Activated T-helper 2 cell treated with anti-CD3 and anti-CD28 coated beads, Interferon-gamma antibody, Interleukin-2, Interleukin-4, amounts not matched to agents 10 μg/mL and 5 μg/mL and 100 μg/mL, durations not matched to agents 14 hours and 24 hours and 36 hours (primary cell): ENCODE results near the gene PLD2. TPM values are rescaled to one million over a fixed set of nuclear protein-coding genes. Genes with fewer than 3 reads are reported as not detected.

Experiments used
- DNase-seq: peaks from one replicate; pipeline ENCODE4 v3.0.0; 2021; ENCODE audit warnings: low spot score
- H3K27ac Mint-ChIP-seq: one replicate; pipeline ENCODE4 v1.8.0; 2021; ENCODE audit warnings: mixed read lengths
- H3K27me3 Mint-ChIP-seq: one replicate; pipeline ENCODE4 v1.8.0; 2021; ENCODE audit warnings: low read depth, mixed read lengths
- H3K36me3 Mint-ChIP-seq: one replicate; pipeline ENCODE4 v1.8.0; 2021; ENCODE audit warnings: low read depth, mixed read lengths
- H3K4me1 Mint-ChIP-seq: one replicate; pipeline ENCODE4 v1.8.0; 2021; ENCODE audit warnings: low read depth, mixed read lengths
- H3K4me3 Mint-ChIP-seq: one replicate; pipeline ENCODE4 v1.8.0; 2021; ENCODE audit warnings: low read depth, mild to moderate bottlenecking, moderate library complexity, mixed read lengths
- H3K9me3 Mint-ChIP-seq: one replicate; pipeline ENCODE4 v1.8.0; 2021; ENCODE audit warnings: mixed read lengths
- intact Hi-C: fragments of 100-400 bp; cut with micrococcal nuclease; formaldehyde crosslinking; loops from one replicate; pipeline ENCODE4 v1.15.1; 2023
- total RNA-seq: library from RNA; stranded (reverse); gene quantifications from 2 replicates; pipeline ENCODE4 v1.2.3, GENCODE V29; 2022

PLD2 gene
- total RNA-seq, 1 donor from 2014 or later, result 26.6 TPM

DNA sequence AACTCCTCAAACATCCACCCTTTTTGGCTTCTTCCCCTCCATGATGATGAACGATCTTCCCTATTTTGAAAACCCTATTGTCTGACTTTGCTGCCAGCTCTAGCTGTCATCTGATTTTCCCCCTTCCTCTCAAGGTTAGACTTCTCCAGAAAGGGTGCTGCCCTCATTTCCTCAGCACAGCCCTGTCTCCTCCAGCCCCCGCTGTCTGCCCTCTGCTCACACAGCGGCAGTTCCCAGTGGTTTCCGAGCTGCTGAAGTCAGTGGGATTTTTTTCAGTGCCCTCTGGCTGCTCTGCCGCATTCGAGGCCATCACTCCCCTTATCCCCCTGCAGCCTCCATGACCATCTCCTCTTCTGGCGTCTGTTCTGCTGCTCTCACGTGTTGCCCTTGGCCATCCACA, 65.8 kb downstream of the PLD2 start:
- H3K4me3 Mint-ChIP-seq, result no peak overlapping the region
- peaks cover 5% of the 10 kb centered on the region for H3K4me1 Mint-ChIP-seq
- intact Hi-C loops, result no loop called here

More for the DNA sequence above, 65.8 kb downstream of the PLD2 start:
- Mint-ChIP-seq H3K27ac (no peak overlapping the region), H3K27me3 (no peaks in the 10 kb centered on the region), H3K9me3 (no peaks in the 10 kb centered on the region), H3K36me3 (peaks cover 10% of the 10 kb centered on the region)
- no peak for DNase-seq

Other genes starting within 250 kb of the PLD2 start
- not detected in 2 replicates for gene GGT6, start 246.6 kb upstream of the PLD2 start, total RNA-seq
- not detected in 2 replicates for gene SMTNL2, start 222.6 kb upstream of the PLD2 start, total RNA-seq
- not detected in 2 replicates for gene ALOX15, start 165.5 kb upstream of the PLD2 start, total RNA-seq
- 115 and 116 TPM in 2 replicates for gene PELP1, start 103.0 kb upstream of the PLD2 start, total RNA-seq
- gene ARRB2, start 96.5 kb upstream of the PLD2 start, total RNA-seq, result 226 and 231 TPM in 2 replicates
- gene MED11, start 75.7 kb upstream of the PLD2 start, total RNA-seq, result 24.0 and 24.9 TPM in 2 replicates
- 0.09 TPM in 1 of 2 replicates, not detected in the other for gene ZMYND15, start 67.3 kb upstream of the PLD2 start, total RNA-seq
- 1.8 and 2.3 TPM in 2 replicates for gene CXCL16, start 67.2 kb upstream of the PLD2 start, total RNA-seq
- gene TM4SF5, start 35.3 kb upstream of the PLD2 start, total RNA-seq, result not detected in 2 replicates
- 0.28 and 0.46 TPM in 2 replicates for gene VMO1, start 20.8 kb upstream of the PLD2 start, total RNA-seq
- not detected in 2 replicates for gene GLTPD2, start 18.2 kb upstream of the PLD2 start, total RNA-seq
- 215 and 220 TPM in 2 replicates for gene PSMB6, start 11.0 kb upstream of the PLD2 start, total RNA-seq
- gene MINK1, start 26.2 kb downstream of the PLD2 start, total RNA-seq, result 60.9 and 69.7 TPM in 2 replicates
- gene C17orf107, start 92.4 kb downstream of the PLD2 start, total RNA-seq, result 0.76 and 1.3 TPM in 2 replicates
- 0.32 and 0.44 TPM in 2 replicates for gene CHRNE, start 95.9 kb downstream of the PLD2 start, total RNA-seq
- gene GP1BA, start 125.1 kb downstream of the PLD2 start, total RNA-seq, result not detected in 2 replicates
- gene SLC25A11, start 132.9 kb downstream of the PLD2 start, total RNA-seq, result 91.4 and 103 TPM in 2 replicates
- gene RNF167, start 133.1 kb downstream of the PLD2 start, total RNA-seq, result 112 and 126 TPM in 2 replicates
- 1,460 and 1,475 TPM in 2 replicates for gene PFN1, start 141.4 kb downstream of the PLD2 start, total RNA-seq
- gene ENO3, start 144.0 kb downstream of the PLD2 start, total RNA-seq, result 45.7 and 47.9 TPM in 2 replicates
- gene SPAG7, start 160.7 kb downstream of the PLD2 start, total RNA-seq, result 66.5 and 70.4 TPM in 2 replicates
- gene CAMTA2, start 180.5 kb downstream of the PLD2 start, total RNA-seq, result 90.2 and 92.3 TPM in 2 replicates
- 0.43 and 0.53 TPM in 2 replicates for gene INCA1, start 190.4 kb downstream of the PLD2 start, total RNA-seq
- gene KIF1C, start 190.8 kb downstream of the PLD2 start, total RNA-seq, result 51.0 and 51.4 TPM in 2 replicates
- gene SLC52A1, start 228.3 kb downstream of the PLD2 start, total RNA-seq, result 0.14 TPM in 2 replicates